HepG2 (cell line): ENCODE data around the gene NUCB1. TPM values are rescaled to one million over a fixed set of nuclear protein-coding genes. Genes with fewer than 3 reads are reported as not detected.
A peak's percentile ranks its signal among the peaks of the same experiment; 100 is the strongest.

Experiments used
- ATF7-NPFF ChIP-seq: sonication (generic); formaldehyde crosslinking; IDR thresholded peaks from 2 replicates; pipeline ENCODE4 v1.8.1; 2023; ENCODE audit warnings: mild to moderate bottlenecking, low read depth, missing genetic modification reagents, moderate library complexity
- CHD4 ChIP-seq: fragments of 200-600 bp; sonication (generic); IDR thresholded peaks from 2 replicates; pipeline ENCODE4 v1.7.0; 2017; ENCODE audit warnings: mild to moderate bottlenecking, low read length, borderline replicate concordance
- MXI1 ChIP-seq: IDR thresholded peaks from 3 replicates; pipeline ENCODE4 v1.6.1; 2012; ENCODE audit warnings: low read depth, low read length, inconsistent platforms, borderline replicate concordance
- POGZ ChIP-seq: sonication (generic); formaldehyde crosslinking; IDR thresholded peaks from 2 replicates; pipeline ENCODE4 v1.4.0; 2020; ENCODE audit warnings: mild to moderate bottlenecking, missing genetic modification reagents
- RNF2 ChIP-seq: fragments of 450-650 bp; conservative IDR thresholded peaks from 2 replicates; pipeline ENCODE4 v1.6.1; 2016; ENCODE audit warnings: low read depth
- YEATS4 ChIP-seq: sonication (generic); formaldehyde crosslinking; IDR thresholded peaks from 2 replicates; pipeline ENCODE4 v1.4.0; 2020; ENCODE audit warnings: missing genetic modification reagents, borderline replicate concordance
- ZNF569 ChIP-seq: sonication (generic); formaldehyde crosslinking; IDR thresholded peaks from 2 replicates; pipeline ENCODE4 v1.5.0; 2020; ENCODE audit warnings: mild to moderate bottlenecking, missing genetic modification reagents, moderate library complexity, borderline replicate concordance
- ZSCAN21 ChIP-seq: sonication (generic); formaldehyde crosslinking; IDR thresholded peaks from 2 replicates; pipeline ENCODE4 v1.8.0; 2022; ENCODE audit warnings: mild to moderate bottlenecking, missing genetic modification reagents, moderate library complexity, borderline replicate concordance
- ZSCAN29 ChIP-seq: sonication (generic); formaldehyde crosslinking; conservative IDR thresholded peaks from 2 replicates; pipeline ENCODE4 v1.4.0; 2020; ENCODE audit warnings: mild to moderate bottlenecking, missing genetic modification reagents
- polyA plus RNA-seq, 8 experiments: library from polyadenylated mRNA; depleted of rRNA in 3 of 8; stranded (reverse) in 7 of 8; unstranded in 1 of 8; fragments of >200 nt; fragmentation: Illumina TruSeq in 4 of 8; extraction: Trizol in 4 of 8; gene quantifications; 2 replicates each; pipeline versions ENCODE4 v1.2.1 to v1.2.3, GENCODE V29; 2011 to 2016; ENCODE audit warnings: low read depth in 4 of 8, missing spikeins in 1 of 8, mixed read lengths in 1 of 8; ENCODE audit not compliant: insufficient read depth in 1 of 8
- total RNA-seq, 5 experiments: library from RNA; depleted of rRNA; stranded (reverse); fragments of >200 nt; fragmentation: Illumina TruSeq; extraction: Trizol; gene quantifications; 2 replicates each; pipeline ENCODE4 v1.2.3, GENCODE V29; 2016; ENCODE audit warnings: low read depth in 1 of 5
- TF ChIP-seq, protein P1 (sequence below): sonication (generic); formaldehyde crosslinking; IDR thresholded peaks from 2 replicates; pipeline ENCODE4 v1.5.0; 2020; ENCODE audit warnings: mild to moderate bottlenecking, missing genetic modification reagents
- TF ChIP-seq, protein P2 (sequence below): sonication (generic); formaldehyde crosslinking; IDR thresholded peaks from 2 replicates; pipeline ENCODE4 v1.4.0; 2020; ENCODE audit warnings: mild to moderate bottlenecking, low read depth, missing genetic modification reagents
- TF ChIP-seq, protein P3 (sequence below), 2 experiments: fragments of 450-650 bp in 1 of 2; sonication (generic) in 1 of 2; formaldehyde crosslinking in 1 of 2; IDR thresholded peaks; 2 replicates each; pipeline versions ENCODE4 v1.6.1 to v1.8.0; 2016 to 2022; ENCODE audit warnings: antibody characterized with exemption in 1 of 2, mild to moderate bottlenecking in 1 of 2, missing genetic modification reagents in 1 of 2

Gene NUCB1
- total and polyA plus RNA-seq, 2 of the 13 experiments (the other 11 are each of a cell fraction or from before 2014, with no cell fraction given), result 82.3 to 106 TPM

DNA sequence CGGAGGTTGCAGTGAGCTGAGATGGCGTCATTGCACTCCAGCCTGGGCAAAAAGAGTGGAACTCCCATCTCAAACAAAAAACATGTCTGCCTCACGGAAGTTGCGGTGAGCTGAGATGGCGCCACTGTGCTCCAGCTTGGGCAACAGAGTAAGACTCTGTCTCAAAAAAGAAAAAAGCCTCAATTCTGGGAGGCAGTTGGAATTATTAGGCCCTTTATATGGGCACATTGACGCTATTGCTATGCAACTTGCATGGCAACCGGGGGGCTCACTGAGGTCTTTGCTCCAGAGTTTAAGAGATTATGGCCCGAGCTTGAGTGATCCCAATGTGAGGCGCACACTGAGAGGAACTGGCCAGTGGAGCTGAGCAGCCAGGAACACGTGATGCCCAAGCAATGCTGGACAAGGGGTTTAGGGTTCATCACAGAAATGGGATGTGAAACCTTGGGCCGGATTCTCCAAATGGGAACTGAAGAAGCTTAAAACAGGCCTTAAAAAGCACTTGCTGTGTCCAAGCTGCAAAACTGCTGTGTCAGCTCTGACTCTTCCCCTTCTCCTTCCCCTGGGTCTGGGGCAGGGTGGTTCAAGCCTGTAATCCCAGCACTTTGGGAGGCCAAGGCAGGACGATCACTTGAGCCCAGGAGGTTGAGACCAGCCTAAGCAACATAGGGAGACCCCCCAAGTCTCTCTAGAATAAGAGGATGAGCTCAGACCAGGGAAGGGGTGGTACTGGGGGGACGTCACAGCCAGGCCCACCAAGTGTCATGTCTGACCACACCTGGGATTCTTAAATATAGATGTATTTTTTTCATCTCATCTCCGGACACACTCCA lies 67.5 kb downstream of the NUCB1 start (continued):
- TF ChIP-seq ATF7-NPFF (CRISPR knock-in tag) (0 out of 2 replicates have a peak, but pooled peaks have one; percentile 12), YEATS4 (CRISPR knock-in tag) (peak; percentile 55; the same call in 1 of the 2 replicates), RNF2 (no peak), CHD4 (0 out of 2 replicates have a peak, but pooled peaks have one; percentile 47), ZSCAN29 (CRISPR knock-in tag) (no peak), POGZ (CRISPR knock-in tag) (no peak), ZNF569 (CRISPR knock-in tag) (no peak), MXI1 (peak; percentile 27; the same call in 1 of the 3 replicates), ZSCAN21 (no peak)
- TF ChIP-seq, protein P1, sequence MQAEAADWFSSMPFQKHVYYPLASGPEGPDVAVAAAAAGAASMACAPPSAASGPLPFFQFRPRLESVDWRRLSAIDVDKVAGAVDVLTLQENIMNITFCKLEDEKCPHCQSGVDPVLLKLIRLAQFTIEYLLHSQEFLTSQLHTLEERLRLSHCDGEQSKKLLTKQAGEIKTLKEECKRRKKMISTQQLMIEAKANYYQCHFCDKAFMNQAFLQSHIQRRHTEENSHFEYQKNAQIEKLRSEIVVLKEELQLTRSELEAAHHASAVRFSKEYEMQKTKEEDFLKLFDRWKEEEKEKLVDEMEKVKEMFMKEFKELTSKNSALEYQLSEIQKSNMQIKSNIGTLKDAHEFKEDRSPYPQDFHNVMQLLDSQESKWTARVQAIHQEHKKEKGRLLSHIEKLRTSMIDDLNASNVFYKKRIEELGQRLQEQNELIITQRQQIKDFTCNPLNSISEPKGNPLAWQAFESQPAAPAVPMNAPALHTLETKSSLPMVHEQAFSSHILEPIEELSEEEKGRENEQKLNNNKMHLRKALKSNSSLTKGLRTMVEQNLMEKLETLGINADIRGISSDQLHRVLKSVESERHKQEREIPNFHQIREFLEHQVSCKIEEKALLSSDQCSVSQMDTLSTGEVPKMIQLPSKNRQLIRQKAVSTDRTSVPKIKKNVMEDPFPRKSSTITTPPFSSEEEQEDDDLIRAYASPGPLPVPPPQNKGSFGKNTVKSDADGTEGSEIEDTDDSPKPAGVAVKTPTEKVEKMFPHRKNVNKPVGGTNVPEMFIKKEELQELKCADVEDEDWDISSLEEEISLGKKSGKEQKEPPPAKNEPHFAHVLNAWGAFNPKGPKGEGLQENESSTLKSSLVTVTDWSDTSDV (CRISPR knock-in tag), result no peak
- TF ChIP-seq, protein P2, sequence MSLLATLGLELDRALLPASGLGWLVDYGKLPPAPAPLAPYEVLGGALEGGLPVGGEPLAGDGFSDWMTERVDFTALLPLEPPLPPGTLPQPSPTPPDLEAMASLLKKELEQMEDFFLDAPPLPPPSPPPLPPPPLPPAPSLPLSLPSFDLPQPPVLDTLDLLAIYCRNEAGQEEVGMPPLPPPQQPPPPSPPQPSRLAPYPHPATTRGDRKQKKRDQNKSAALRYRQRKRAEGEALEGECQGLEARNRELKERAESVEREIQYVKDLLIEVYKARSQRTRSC (CRISPR knock-in tag), result no peak
- TF ChIP-seq, protein P3, sequence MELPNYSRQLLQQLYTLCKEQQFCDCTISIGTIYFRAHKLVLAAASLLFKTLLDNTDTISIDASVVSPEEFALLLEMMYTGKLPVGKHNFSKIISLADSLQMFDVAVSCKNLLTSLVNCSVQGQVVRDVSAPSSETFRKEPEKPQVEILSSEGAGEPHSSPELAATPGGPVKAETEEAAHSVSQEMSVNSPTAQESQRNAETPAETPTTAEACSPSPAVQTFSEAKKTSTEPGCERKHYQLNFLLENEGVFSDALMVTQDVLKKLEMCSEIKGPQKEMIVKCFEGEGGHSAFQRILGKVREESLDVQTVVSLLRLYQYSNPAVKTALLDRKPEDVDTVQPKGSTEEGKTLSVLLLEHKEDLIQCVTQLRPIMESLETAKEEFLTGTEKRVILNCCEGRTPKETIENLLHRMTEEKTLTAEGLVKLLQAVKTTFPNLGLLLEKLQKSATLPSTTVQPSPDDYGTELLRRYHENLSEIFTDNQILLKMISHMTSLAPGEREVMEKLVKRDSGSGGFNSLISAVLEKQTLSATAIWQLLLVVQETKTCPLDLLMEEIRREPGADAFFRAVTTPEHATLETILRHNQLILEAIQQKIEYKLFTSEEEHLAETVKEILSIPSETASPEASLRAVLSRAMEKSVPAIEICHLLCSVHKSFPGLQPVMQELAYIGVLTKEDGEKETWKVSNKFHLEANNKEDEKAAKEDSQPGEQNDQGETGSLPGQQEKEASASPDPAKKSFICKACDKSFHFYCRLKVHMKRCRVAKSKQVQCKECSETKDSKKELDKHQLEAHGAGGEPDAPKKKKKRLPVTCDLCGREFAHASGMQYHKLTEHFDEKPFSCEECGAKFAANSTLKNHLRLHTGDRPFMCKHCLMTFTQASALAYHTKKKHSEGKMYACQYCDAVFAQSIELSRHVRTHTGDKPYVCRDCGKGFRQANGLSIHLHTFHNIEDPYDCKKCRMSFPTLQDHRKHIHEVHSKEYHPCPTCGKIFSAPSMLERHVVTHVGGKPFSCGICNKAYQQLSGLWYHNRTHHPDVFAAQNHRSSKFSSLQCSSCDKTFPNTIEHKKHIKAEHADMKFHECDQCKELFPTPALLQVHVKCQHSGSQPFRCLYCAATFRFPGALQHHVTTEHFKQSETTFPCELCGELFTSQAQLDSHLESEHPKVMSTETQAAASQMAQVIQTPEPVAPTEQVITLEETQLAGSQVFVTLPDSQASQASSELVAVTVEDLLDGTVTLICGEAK (IDR thresholded peaks at IDR 0.05), result no peak
- TF ChIP-seq, protein P3 (CRISPR knock-in tag; IDR thresholded peaks at IDR 0.05), result no peak
